HG02884 (cell line): ENCODE measurements around the gene TNFRSF12A.
"Not testable (repeated sequence)": the region's sequence is repeated elsewhere in the genome, so short reads cannot be mapped to it uniquely, and the experiment has no call there.

Experiments
- ATAC-seq: cut with Tn5 transposase; IDR thresholded peaks from one replicate; pipeline ENCODE4 v1.9.1; 2021; ENCODE audit warnings: mild to moderate bottlenecking, moderate library complexity; ENCODE audit not compliant: unreplicated experiment

TNFRSF12A gene

GRCh38 chr16:3060339-3061127, 40.4 kb downstream of the TNFRSF12A start:
- ATAC-seq, result no peak

- no peak for ATAC-seq
Observed at GRCh38 chr16:3062553-3062952, 42.4 kb downstream of the TNFRSF12A start.

- no peak for ATAC-seq
Observed at GRCh38 chr16:3063625-3064386, 43.6 kb downstream of the TNFRSF12A start.

DNA sequence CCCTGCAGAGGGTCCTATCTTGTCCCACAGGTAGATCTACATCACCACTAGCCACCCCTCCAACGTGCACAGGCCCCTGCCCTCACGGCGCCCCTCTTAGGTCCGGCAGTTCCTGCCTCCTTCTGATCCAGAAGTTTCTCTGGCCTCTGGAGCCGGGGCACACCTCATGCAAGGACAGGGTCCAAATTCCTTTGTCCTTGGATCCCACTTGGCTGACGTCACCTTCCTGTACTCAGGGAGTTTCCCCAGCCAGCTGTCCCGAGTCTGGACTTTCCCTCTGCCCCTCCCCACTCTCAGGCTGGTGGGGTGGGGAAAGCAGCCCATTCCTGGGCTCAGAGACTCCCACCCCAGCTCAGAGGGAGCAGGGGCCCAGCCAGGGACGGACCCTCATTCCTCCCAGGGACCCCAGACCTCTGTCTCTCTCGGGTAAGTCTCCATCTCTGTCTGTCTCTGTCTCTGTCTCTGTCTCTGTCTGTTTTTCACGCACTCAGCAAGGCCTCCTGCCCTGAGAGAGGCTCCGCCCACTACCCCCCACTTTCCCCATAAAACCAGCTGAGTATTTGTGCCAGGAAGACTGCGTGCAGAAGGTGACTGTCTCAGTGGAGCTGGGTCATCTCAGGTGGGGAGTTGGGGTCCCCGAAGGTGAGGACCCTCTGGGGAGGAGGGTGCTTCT, 45.0 kb downstream of the TNFRSF12A start, which contains the start of gene IL32:
TSS of gene IL32 (plus strand) at position 572 of the 673 bp plus-strand sequence. CDS start 172 bp downstream, outside the sequence.
- ATAC-seq, result no peak

- ATAC-seq, result no peak
Observed at GRCh38 chr16:3065742-3066439, 45.7 kb downstream of the TNFRSF12A start.

- ATAC-seq, result no peak
Observed at GRCh38 chr16:3066440-3066748, 46.2 kb downstream of the TNFRSF12A start.

GRCh38 chr16:3068487-3068886, 48.3 kb downstream of the TNFRSF12A start:
- ATAC-seq, result no peak

GRCh38 chr16:3069146-3069545, 49.0 kb downstream of the TNFRSF12A start:
- ATAC-seq, result not testable (repeated sequence)

DNA sequence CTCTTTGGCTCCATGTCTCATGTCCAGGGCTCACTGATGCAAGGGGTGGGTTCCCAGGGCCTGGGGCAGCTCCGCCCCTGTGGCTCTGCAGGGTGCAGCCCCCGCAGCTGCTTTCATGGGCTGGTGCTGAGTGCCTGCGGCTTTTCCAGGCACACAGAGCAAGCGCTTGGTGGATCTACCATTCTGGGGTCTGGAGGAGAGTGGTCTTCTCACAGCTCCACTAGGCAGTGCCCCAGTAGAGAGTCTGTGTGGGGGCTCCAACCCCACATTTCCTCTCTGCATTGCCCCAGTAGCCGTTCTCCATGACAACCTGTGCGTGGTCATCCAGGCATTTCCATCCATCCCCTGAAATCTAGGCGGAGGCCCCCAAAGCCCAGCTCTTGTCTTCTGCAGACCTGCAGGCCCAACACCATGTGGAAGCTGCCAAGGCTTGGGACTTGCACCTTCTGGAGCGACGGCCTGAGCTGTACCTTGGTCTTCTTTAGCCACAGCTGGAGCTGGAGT, 50.5 kb downstream of the TNFRSF12A start:
- ATAC-seq, result no peak

DNA sequence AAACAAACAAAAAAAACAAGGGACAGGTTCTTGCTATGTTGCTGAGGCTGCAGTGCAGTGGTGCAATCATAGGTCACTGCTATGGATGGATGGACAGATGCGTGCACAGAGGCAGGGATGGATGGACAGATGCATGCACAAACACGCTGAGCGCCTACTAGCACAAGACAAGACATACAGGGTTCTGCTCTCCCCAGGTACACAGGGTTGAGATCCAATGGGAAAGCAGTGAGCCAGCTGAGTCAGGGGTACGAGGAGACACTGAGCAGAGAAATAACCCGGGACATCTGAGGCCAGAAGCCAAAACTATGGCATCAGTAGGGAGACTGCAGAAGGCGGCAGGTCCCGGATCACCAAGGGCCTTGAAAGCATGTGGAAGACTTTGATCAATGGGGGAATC, 51.5 kb downstream of the TNFRSF12A start:
- ATAC-seq, result no peak
